ENCODE results near the gene CD4.
A peak's percentile ranks its signal among the peaks of the same experiment; 100 is the strongest.
"Not testable (repeated sequence)": the region's sequence is repeated elsewhere in the genome, so short reads cannot be mapped to it uniquely, and the experiment has no call there.

CD4 gene

DNA sequence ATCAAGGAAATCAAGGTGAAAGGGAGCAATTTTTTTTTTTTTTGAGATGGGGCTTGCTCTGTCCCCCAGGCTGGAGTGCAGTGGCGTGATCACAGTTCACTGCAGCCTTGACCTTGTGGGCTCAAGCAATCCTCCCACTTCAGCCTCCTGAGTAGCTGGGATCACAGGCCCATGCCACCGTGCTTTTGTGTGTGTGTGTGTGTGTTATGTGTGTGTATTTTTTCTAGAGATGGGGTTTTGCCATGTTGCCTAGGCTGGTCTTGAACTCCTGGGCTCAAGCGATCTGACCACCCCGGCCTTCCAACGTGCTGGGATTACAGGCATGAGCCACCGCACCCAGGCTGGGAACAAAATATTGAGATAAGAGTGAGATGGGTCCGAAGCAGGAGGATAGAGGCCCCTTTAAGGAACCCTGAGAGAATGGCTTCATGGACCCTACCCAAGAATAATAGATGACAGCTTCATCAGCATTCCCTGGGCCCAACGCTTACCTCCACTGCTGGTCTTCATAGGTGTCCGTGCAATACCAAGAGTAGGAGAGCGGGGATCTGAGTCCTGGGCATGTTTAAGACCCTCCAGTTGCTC lies 60.7 kb downstream of the CD4 start:
- DNase-seq (ENCODE audit: low read depth) = no peak

- no peak for DNase-seq (ENCODE audit: low read depth)
These were observed 61.4 kb downstream of the CD4 start for GRCh38 chr12:6850796-6851152.

- peak; percentile 85 for DNase-seq (ENCODE audit: low read depth)
These were observed 62.0 kb downstream of the CD4 start, which contains the start of gene CDCA3 for GRCh38 chr12:6851153-6851920. Gene CDCA3 (minus strand): TSS chr12:6851286. CDS start chr12:6850952, 334 bp downstream.

- DNase-seq (ENCODE audit: low read depth) = peak; percentile 93
These were observed 62.8 kb downstream of the CD4 start, which contains the start of gene USP5 for GRCh38 chr12:6851921-6852650. Gene USP5 (plus strand): TSS chr12:6852150. CDS start chr12:6852180, 30 bp downstream.

DNA sequence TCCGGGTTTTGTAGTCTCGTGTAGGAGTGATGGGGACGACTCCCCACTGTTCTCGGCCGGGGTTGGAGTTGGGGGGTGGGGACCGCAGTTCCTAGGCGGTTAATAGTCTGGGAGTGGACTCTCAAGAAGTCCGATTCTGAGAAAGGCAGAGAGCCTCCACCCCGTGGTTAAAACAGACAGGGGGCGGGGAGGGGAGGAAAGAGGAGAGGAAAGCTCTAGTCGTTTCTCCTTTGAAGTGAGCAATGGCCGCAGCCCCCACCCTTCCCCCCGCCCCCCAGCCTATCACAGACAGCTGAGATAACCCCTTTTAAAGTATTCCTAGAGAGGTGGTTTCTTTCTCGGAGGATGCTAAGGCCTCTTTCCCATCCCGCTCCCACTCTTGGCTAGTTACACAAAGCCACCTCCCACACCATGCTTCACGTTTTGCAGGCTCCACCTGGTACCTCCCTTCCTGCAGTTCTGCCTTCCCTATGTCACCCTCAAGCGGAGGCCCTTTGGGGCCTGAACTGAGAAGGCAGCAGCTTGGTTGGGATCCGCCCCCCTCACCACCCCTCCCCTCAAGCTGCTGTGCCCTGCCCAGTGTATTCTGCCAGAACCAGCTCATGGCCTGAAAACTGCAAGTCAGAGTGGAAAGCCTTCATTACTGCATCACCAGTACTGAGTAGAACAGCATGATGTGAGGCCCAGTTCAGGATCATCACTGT lies 63.5 kb downstream of the CD4 start:
- peak; percentile 56 for DNase-seq (ENCODE audit: low read depth)

- no peak for DNase-seq (ENCODE audit: low read depth)
These were observed 64.3 kb downstream of the CD4 start for GRCh38 chr12:6853626-6854025.

DNA sequence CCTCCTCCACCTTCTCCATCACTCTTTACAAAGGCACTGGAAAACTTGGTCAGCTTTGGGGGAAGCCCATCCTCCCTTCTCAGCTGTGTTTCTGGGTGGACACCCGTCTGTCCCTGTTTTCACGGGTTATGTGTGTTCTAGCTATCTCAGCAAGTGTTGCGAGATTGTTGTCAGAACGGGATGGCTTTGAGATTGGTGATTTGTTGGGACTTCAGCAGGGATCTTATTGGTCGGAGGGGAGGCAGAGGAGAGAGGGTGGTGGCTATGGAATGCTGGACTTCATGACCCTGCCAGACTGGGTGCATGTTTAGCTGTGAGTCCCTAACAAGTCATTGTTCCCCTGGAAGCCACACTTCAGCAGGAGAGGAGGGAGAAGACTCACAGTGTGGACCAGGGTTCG lies 64.7 kb downstream of the CD4 start:
- no peak for DNase-seq (ENCODE audit: low read depth)

GRCh38 chr12:6855322-6855721 lies 66.0 kb downstream of the CD4 start:
- no peak for DNase-seq (ENCODE audit: low read depth)

DNA sequence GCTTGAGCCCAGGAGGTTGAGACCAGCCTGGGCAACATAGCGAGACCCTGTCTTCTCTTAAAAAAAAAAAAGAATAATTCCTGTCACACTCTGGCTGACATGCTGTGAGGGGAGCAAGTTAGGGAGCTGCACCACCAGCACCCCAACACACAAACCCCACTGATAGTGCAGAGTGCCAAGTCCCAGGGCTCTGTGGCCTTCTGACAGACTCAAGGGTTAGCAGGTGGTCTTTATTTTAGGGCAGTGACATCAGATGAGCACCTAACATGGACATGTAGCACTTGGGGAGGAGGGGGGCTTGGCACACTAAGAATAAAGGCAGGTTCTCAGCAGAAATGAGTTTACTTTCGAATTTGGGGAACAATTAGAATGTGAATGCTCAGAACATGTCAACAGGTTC lies 69.5 kb downstream of the CD4 start:
- DNase-seq (ENCODE audit: low read depth) = no peak

DNA sequence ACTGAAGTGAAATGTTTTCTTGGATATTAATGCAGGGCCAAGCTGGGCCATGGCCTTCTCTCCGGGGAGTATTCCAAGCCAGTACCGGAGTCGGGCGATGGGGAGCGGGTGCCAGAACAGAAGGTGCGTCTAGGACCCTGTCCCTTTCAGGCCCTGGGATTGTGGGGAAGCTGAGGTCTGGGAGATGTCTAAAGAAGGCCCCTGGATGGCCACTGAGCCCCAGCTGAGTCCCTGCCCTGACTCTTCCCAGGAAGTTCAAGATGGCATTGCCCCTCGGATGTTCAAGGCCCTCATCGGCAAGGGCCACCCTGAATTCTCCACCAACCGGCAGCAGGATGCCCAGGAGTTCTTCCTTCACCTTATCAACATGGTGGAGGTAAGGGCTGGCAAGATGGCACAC lies 70.8 kb downstream of the CD4 start:
- DNase-seq (ENCODE audit: low read depth) = no peak

DNA sequence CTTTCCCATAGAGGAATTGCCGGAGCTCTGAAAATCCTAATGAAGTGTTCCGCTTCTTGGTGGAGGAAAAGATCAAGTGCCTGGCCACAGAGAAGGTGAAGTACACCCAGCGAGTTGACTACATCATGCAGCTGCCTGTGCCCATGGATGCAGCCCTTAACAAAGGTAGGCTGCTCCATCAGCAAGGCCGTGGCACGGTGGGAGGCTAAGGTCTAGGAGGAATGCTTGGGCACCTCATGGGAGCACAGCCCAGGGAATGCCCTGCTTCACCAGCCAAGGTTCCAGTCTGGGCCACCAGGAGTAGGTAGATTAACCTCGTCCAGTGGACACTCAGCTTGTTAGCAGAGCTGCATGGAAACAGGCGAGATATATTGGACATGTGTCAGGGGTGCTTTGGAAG lies 71.6 kb downstream of the CD4 start:
- DNase-seq (ENCODE audit: low read depth) = no peak

- no peak for DNase-seq (ENCODE audit: low read depth)
These were observed 72.1 kb downstream of the CD4 start for GRCh38 chr12:6861391-6861790.

DNA sequence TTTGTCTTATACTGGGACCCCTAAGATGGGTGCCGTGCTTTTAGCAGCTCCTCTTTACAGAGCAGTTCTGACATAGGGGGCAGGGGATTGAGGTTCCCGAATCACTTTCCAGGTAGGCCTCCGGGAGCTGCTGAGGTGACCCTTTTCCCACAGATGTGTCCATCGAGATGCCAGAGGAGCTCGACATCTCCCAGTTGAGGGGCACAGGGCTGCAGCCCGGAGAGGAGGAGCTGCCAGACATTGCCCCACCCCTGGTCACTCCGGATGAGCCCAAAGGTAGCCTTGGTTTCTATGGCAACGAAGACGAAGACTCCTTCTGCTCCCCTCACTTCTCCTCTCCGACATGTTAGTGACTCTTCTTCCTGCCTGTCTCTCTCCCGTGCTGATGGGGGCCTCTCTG lies 73.7 kb downstream of the CD4 start:
- DNase-seq (ENCODE audit: low read depth) = no peak

DNA sequence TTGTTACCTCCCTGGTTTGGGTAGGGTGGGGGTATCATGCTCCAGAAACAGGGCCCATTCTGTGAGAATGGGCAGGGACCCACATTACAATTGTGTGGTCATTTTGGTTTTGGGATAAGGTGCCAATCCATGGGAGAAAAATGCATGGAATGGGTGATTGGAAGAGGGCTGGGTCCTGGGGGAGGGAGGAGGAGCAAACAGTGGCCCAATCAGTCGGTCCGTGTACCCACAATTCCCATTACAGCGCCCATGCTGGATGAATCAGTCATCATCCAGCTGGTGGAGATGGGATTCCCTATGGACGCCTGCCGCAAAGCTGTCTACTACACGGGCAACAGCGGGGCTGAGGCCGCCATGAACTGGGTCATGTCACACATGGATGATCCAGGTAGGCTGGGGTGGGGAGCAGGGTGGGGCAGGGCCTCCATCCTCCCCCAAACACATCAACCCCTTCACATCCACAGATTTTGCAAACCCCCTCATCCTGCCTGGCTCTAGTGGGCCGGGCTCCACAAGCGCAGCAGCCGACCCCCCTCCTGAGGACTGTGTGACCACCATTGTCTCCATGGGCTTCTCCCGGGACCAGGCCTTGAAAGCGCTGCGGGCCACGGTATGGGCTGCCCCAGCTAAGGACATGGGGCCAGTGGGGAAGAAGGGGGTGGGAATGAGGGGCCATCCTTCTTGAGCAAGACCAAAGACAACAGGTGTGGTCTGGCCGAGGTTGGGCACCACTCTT lies 74.4 kb downstream of the CD4 start:
- no peak for DNase-seq (ENCODE audit: low read depth)

- not testable (repeated sequence) for DNase-seq (ENCODE audit: low read depth)
These were observed 76.0 kb downstream of the CD4 start for GRCh38 chr12:6865307-6865706.

DNA sequence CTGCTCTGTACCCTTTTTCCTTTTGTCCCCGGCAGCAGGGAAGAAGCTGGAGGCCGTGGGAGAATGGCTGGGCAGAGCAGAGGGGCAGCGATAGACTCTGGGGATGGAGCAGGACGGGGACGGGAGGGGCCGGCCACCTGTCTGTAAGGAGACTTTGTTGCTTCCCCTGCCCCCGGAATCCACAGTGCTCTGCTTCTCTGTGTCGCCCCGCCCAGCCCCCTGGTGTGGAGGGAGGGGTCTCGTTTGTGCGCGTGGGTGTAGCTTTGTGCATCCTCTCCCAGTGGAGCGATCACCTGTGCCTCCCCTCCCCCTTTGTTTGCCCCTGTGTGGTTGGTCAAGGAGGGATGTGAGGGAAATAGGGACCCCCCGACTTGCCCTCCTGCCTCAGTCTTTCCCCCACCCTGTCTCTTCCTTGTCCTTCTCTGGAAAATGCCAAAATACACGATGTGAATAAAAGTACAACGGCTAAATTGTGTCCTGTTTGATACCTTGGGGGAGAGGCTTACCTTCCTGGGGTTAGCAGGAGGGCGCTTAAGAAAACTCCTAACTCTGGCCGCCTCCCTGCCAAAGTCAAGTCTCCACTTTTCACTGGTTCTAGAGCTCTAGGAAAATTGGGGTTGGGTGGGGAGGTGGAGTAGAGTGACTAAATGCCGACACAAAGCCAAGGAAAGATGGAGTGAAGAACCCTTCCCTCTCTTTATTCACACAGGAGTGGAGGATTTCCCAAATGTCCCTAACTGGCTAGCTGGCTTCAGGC lies 77.0 kb downstream of the CD4 start:
- no peak for DNase-seq (ENCODE audit: low read depth)

- no peak for DNase-seq (ENCODE audit: low read depth)
These were observed 77.6 kb downstream of the CD4 start for GRCh38 chr12:6866920-6867412.

- no peak for DNase-seq (ENCODE audit: low read depth)
These were observed 78.3 kb downstream of the CD4 start, which contains the start of gene TPI1 for GRCh38 chr12:6867413-6868210. Gene TPI1 (plus strand): TSS chr12:6867531. CDS start chr12:6867567, 36 bp downstream.

GRCh38 chr12:6868211-6869048 lies 79.1 kb downstream of the CD4 start:
- DNase-seq (ENCODE audit: low read depth) = no peak

Data from stimulated activated CD8-positive, alpha-beta memory T cell treated with anti-CD3 and anti-CD28 coated beads, Interleukin-7, amount 100 ng/mL, for 24 hours (primary cell).